Uterus (tissue), 2 donors: ENCODE data around the gene TMEM238L.

ENCODE experiments used
- CTCF ChIP-seq, 4 experiments: fragments of 200-600 bp in 2 of 4; fragments of 450-650 bp in 2 of 4; sonication (generic) in 2 of 4; IDR thresholded peaks; one replicate each; pipeline ENCODE4 v1.5.1; 2016 to 2019; ENCODE audit warnings: antibody characterized with exemption in 4 of 4, mild to moderate bottlenecking in 2 of 4, moderate library complexity in 1 of 4
- POLR2A ChIP-seq, 2 donors: fragments of 450-650 bp; IDR thresholded peaks; one replicate each; pipeline ENCODE4 v1.6.1; 2016; ENCODE audit warnings: antibody characterized with exemption in 2 of 2, mild to moderate bottlenecking in 1 of 2, moderate library complexity in 1 of 2

GRCh38 chr17:10789694-10790271, 14.1 kb downstream of the TMEM238L start:
- TF ChIP-seq POLR2A (IDR thresholded peaks at IDR 0.05) (no peak), CTCF (IDR thresholded peaks at IDR 0.05) (no peak)
